HG02981 (cell line): ENCODE data around the gene SRGAP2B.
"Not testable (repeated sequence)": the region's sequence is repeated elsewhere in the genome, so short reads cannot be mapped to it uniquely, and the experiment has no call there.

ENCODE experiments used
- ATAC-seq: cut with Tn5 transposase; IDR thresholded peaks from one replicate; pipeline ENCODE4 v1.9.1; 2021; ENCODE audit warnings: mild to moderate bottlenecking, moderate library complexity; ENCODE audit not compliant: unreplicated experiment

Gene SRGAP2B

GRCh38 chr1:145095284-145096057 lies at the start of gene SRGAP2B, which contains the start of gene FAM72D:
TSS of gene SRGAP2B (minus strand) at chr1:145095328. CDS start at chr1:145092901, 2,427 bp downstream.
TSS of gene FAM72D (plus strand) at chr1:145095974. CDS start at chr1:145096848, 874 bp downstream.
- peak; percentile 83 for ATAC-seq

GRCh38 chr1:145144264-145144913 lies 49.3 kb upstream of the SRGAP2B start:
- not testable (repeated sequence) for ATAC-seq

GRCh38 chr1:145140549-145140948 lies 45.4 kb upstream of the SRGAP2B start:
- ATAC-seq = not testable (repeated sequence)

- not testable (repeated sequence) for ATAC-seq
These were observed 39.3 kb upstream of the SRGAP2B start for GRCh38 chr1:145134476-145134875.

GRCh38 chr1:145128697-145129469 lies 33.8 kb upstream of the SRGAP2B start:
- ATAC-seq = not testable (repeated sequence)

- not testable (repeated sequence) for ATAC-seq
These were observed 32.0 kb upstream of the SRGAP2B start for GRCh38 chr1:145127144-145127543.

GRCh38 chr1:145125112-145125511 lies 30.0 kb upstream of the SRGAP2B start:
- ATAC-seq = not testable (repeated sequence)

GRCh38 chr1:145123992-145124641 lies 29.0 kb upstream of the SRGAP2B start:
- ATAC-seq = not testable (repeated sequence)

GRCh38 chr1:145123062-145123395 lies 27.9 kb upstream of the SRGAP2B start:
- ATAC-seq = not testable (repeated sequence)

GRCh38 chr1:145122344-145123061 lies 27.4 kb upstream of the SRGAP2B start:
- not testable (repeated sequence) for ATAC-seq

GRCh38 chr1:145119842-145120241 lies 24.7 kb upstream of the SRGAP2B start:
- not testable (repeated sequence) for ATAC-seq

GRCh38 chr1:145115587-145116493 lies 20.7 kb upstream of the SRGAP2B start:
- not testable (repeated sequence) for ATAC-seq

GRCh38 chr1:145114560-145115057 lies 19.5 kb upstream of the SRGAP2B start:
- not testable (repeated sequence) for ATAC-seq

- ATAC-seq = not testable (repeated sequence)
These were observed 17.6 kb upstream of the SRGAP2B start for GRCh38 chr1:145112703-145113102.

GRCh38 chr1:145111674-145112073 lies 16.5 kb upstream of the SRGAP2B start:
- not testable (repeated sequence) for ATAC-seq

- not testable (repeated sequence) for ATAC-seq
These were observed 8.2 kb upstream of the SRGAP2B start for GRCh38 chr1:145103294-145103693.

GRCh38 chr1:145101725-145102124 lies 6.6 kb upstream of the SRGAP2B start:
- not testable (repeated sequence) for ATAC-seq

- peak; percentile 1 for ATAC-seq
These were observed 395 bp downstream of the SRGAP2B start for GRCh38 chr1:145094655-145095211.
